SK-N-SH (cell line): ENCODE measurements around the gene CLPX. TPM values are rescaled to one million over a fixed set of nuclear protein-coding genes. Genes with fewer than 3 reads are reported as not detected.

Source experiments
- CTCF ChIA-PET: fragments of 300-600, 350-600 bp; formaldehyde crosslinking; extraction: SDS; loops from one replicate; lab custom pipeline; 2021; lab: Yijun Ruan, JAX
- POLR2A ChIA-PET: fragments of 350-600 bp; sonication (Branson Sonifier 250); formaldehyde crosslinking; extraction: SDS; loops from one replicate; lab custom pipeline; 2020; ENCODE audit warnings: antibody characterized with exemption, inconsistent platforms; lab: Yijun Ruan, JAX
- DNase-seq: peaks from one replicate; pipeline ENCODE4 v3.0.0; 2012
- H2AFZ ChIP-seq: fragments of 200-600 bp; sonication (generic); 2 replicates; pipeline ENCODE4 v1.8.1; 2016; ENCODE audit warnings: antibody characterized with exemption, mild to moderate bottlenecking, low read depth
- H3F3A ChIP-seq: fragments of 200-600 bp; sonication (generic); replicated peaks from 2 replicates; pipeline ENCODE3; 2016; ENCODE audit warnings: antibody characterized with exemption, mild to moderate bottlenecking; ENCODE audit not compliant: insufficient read depth
- H3K27ac ChIP-seq, 2 experiments: fragments of 200-500 bp in 1 of 2; fragments of 200-600 bp in 1 of 2; sonication (Bioruptor generic) in 1 of 2; sonication (generic), shearing (Covaris generic) in 1 of 2; 2 replicates each; pipeline versions ENCODE4 v1.5.1 to v1.6.1; 2014 to 2016; ENCODE audit warnings: low read depth in 2 of 2, inconsistent platforms in 1 of 2, low read length in 1 of 2, mild to moderate bottlenecking in 1 of 2, mixed read lengths in 1 of 2
- H3K27me3 ChIP-seq: fragments of 200-600 bp; sonication (generic), shearing (Covaris generic); 2 replicates; pipeline ENCODE4 v1.6.1; 2016; ENCODE audit warnings: mixed run types; ENCODE audit not compliant: insufficient read depth
- H3K36me3 ChIP-seq, 2 experiments: fragments of 200-500 bp in 1 of 2; fragments of 200-600 bp in 1 of 2; sonication (Bioruptor generic) in 1 of 2; sonication (generic) in 1 of 2; replicated peaks in 1 of 2; 2 replicates each; pipeline versions ENCODE3 to v1.5.1; 2014 to 2016; ENCODE audit warnings: low read length in 1 of 2, mild to moderate bottlenecking in 1 of 2; ENCODE audit not compliant: insufficient read depth in 2 of 2, control insufficient read depth in 1 of 2
- H3K4me1 ChIP-seq, 2 experiments: fragments of 200-500 bp in 1 of 2; fragments of 200-600 bp in 1 of 2; sonication (Bioruptor generic) in 1 of 2; sonication (generic), shearing (Covaris generic) in 1 of 2; 2 replicates each; pipeline versions ENCODE4 v1.5.1 to v1.6.1; 2014 to 2016; ENCODE audit warnings: low read depth in 1 of 2, low read length in 1 of 2, mixed run types in 1 of 2; ENCODE audit not compliant: insufficient read depth in 2 of 2, control insufficient read depth in 1 of 2
- H3K4me2 ChIP-seq: fragments of 200-600 bp; sonication (generic), shearing (Covaris generic); 2 replicates; pipeline ENCODE4 v1.6.1; 2017; ENCODE audit warnings: mixed run types
- H3K4me3 ChIP-seq, 2 experiments: fragments of 200-500 bp in 1 of 2; fragments of 200-600 bp in 1 of 2; sonication (Bioruptor generic) in 1 of 2; sonication (generic), shearing (Covaris generic) in 1 of 2; 2 replicates each; pipeline versions ENCODE4 v1.5.1 to v1.8.1; 2014 to 2016; ENCODE audit warnings: low read depth in 2 of 2, inconsistent platforms in 1 of 2, low read length in 1 of 2, mild to moderate bottlenecking in 1 of 2, mixed read lengths in 1 of 2, moderate library complexity in 1 of 2
- H3K79me2 ChIP-seq: fragments of 200-600 bp; sonication (generic); 2 replicates; pipeline ENCODE4 v1.8.1; 2017; ENCODE audit warnings: mild to moderate bottlenecking; ENCODE audit not compliant: insufficient read depth
- H3K9ac ChIP-seq: fragments of 200-600 bp; sonication (generic); 2 replicates; pipeline ENCODE4 v1.6.1; 2017; ENCODE audit warnings: mixed run types
- H3K9me2 ChIP-seq: fragments of 200-600 bp; sonication (generic); 2 replicates; pipeline ENCODE4 v1.6.1; 2017; ENCODE audit warnings: mixed run types
- H3K9me3 ChIP-seq: fragments of 200-600 bp; sonication (generic); 2 replicates; pipeline ENCODE4 v1.6.1; 2017; ENCODE audit warnings: mixed run types, mild to moderate bottlenecking, moderate library complexity
- H4K20me1 ChIP-seq: fragments of 200-600 bp; sonication (generic); 2 replicates; pipeline ENCODE4 v1.6.1; 2017; ENCODE audit warnings: mild to moderate bottlenecking, mixed run types; ENCODE audit not compliant: insufficient read depth
- CHD2 ChIP-seq: fragments of 150-350 bp; IDR thresholded peaks from 2 replicates; pipeline ENCODE4 v1.6.1; 2018; ENCODE audit warnings: low read length; ENCODE audit not compliant: partially characterized antibody
- ELF1 ChIP-seq: IDR thresholded peaks from 2 replicates; pipeline ENCODE4 v1.4.0; 2012
- EZH2phosphoT487 ChIP-seq: fragments of 200-600 bp; sonication (generic); IDR thresholded peaks from 2 replicates; pipeline ENCODE4 v1.6.1; 2017; ENCODE audit warnings: low read depth, mixed run types, mild to moderate bottlenecking, antibody characterized with exemption, moderate library complexity, borderline replicate concordance
- FOXJ3 ChIP-seq: sonication (generic); formaldehyde crosslinking; IDR thresholded peaks from 2 replicates; pipeline ENCODE4 v1.5.1; 2020; ENCODE audit warnings: mild to moderate bottlenecking, missing genetic modification reagents
- FOXM1 ChIP-seq: IDR thresholded peaks from 2 replicates; pipeline ENCODE4 v1.4.0; 2012; ENCODE audit warnings: low read depth, mild to moderate bottlenecking
- GABPA ChIP-seq: IDR thresholded peaks from 2 replicates; pipeline ENCODE4 v1.4.0; 2012; ENCODE audit warnings: low read depth, mild to moderate bottlenecking
- JUND ChIP-seq: IDR thresholded peaks from 2 replicates; pipeline ENCODE4 v1.4.0; 2012
- MAX ChIP-seq: IDR thresholded peaks from 2 replicates; pipeline ENCODE4 v1.4.0; 2012; ENCODE audit warnings: low read depth
- MEF2A ChIP-seq: IDR thresholded peaks from 2 replicates; pipeline ENCODE4 v1.4.0; 2012; ENCODE audit warnings: low read depth, borderline replicate concordance
- NFIC ChIP-seq: IDR thresholded peaks from 2 replicates; pipeline ENCODE4 v1.4.0; 2012; ENCODE audit warnings: borderline replicate concordance
- NRF1 ChIP-seq: IDR thresholded peaks from 2 replicates; pipeline ENCODE4 v1.6.1; 2012; ENCODE audit warnings: low read depth, mild to moderate bottlenecking, low read length
- PBX3 ChIP-seq: IDR thresholded peaks from 2 replicates; pipeline ENCODE4; 2012
- POLR2AphosphoS5 ChIP-seq: IDR thresholded peaks from 2 replicates; pipeline ENCODE4 v1.6.1; 2012; ENCODE audit warnings: low read depth, low read length
- REST ChIP-seq: IDR thresholded peaks from 2 replicates; pipeline ENCODE4 v1.6.1; 2012; ENCODE audit warnings: mild to moderate bottlenecking, low read depth, low read length, moderate library complexity
- RFX5 ChIP-seq: IDR thresholded peaks from 2 replicates; pipeline ENCODE4 v1.6.1; 2012; ENCODE audit warnings: mild to moderate bottlenecking, improper control_type of control experiment, low read length
- SMC3 ChIP-seq: IDR thresholded peaks from 2 replicates; pipeline ENCODE4 v1.6.1; 2012; ENCODE audit warnings: low read depth, low read length, improper control_type of control experiment
- TAF1 ChIP-seq: IDR thresholded peaks from 2 replicates; pipeline ENCODE4 v1.6.1; 2012; ENCODE audit warnings: low read depth, mild to moderate bottlenecking, low read length, moderate library complexity, borderline replicate concordance
- TEAD4 ChIP-seq: IDR thresholded peaks from 2 replicates; pipeline ENCODE4 v1.4.0; 2012; ENCODE audit warnings: mild to moderate bottlenecking, borderline replicate concordance; ENCODE audit not compliant: insufficient read depth
- USF1 ChIP-seq: IDR thresholded peaks from 2 replicates; pipeline ENCODE4 v1.4.0; 2012; ENCODE audit warnings: low read depth, borderline replicate concordance
- USF2 ChIP-seq: fragments of 150-350 bp; IDR thresholded peaks from 2 replicates; pipeline ENCODE4 v1.6.1; 2017; ENCODE audit warnings: antibody characterized with exemption, low read length, low read depth, borderline replicate concordance
- YY1 ChIP-seq: IDR thresholded peaks from 2 replicates; pipeline ENCODE4 v1.4.0; 2012; ENCODE audit warnings: low read depth, mild to moderate bottlenecking
- WGBS: methylation state at CpG from one replicate; pipeline ENCODE4 v1.1.6; 2017; ENCODE audit warnings: low lambda C conversion rate; 5-methylcytosine and 5-hydroxymethylcytosine counted together
- polyA plus RNA-seq, 3 experiments: library from polyadenylated mRNA; depleted of rRNA; stranded (reverse); fragments of >200 nt; gene quantifications; 2 replicates each; pipeline ENCODE4 v1.2.3, GENCODE V29; 2012

Gene CLPX
- polyA plus RNA-seq, 1 of the 3 experiments (the other 2 are of a cell fraction), result 12.9 TPM

GRCh38 chr15:65172531-65172930 is 12.6 kb downstream of the CLPX start:
- ChIA-PET CTCF (interaction anchor here (1.0 kb wide), 1 partner anchor 109 kb away, joined by 3 read pairs; no protein-coding TSS in a partner anchor), POLR2A (no interaction called here)
- H3K27ac ChIP-seq, result no peak overlapping the region
- no peaks in the 10 kb centered on the region for H4K20me1 ChIP-seq
- no peak for DNase-seq
- no peak overlapping the region for H3K9ac ChIP-seq
- no peaks in the 10 kb centered on the region for H3K4me1 ChIP-seq
- H3K4me3 ChIP-seq, result no peak overlapping the region
- H3F3A ChIP-seq, result no peaks in the 10 kb centered on the region
- H3K4me2 ChIP-seq, result no peak overlapping the region
- H3K27me3 ChIP-seq, result no peaks in the 10 kb centered on the region
- H3K9me2 ChIP-seq, result no peaks in the 10 kb centered on the region
- H3K36me3 ChIP-seq, result peaks cover 11 to 59% of the 10 kb centered on the region in 2 experiments
- H3K9me3 ChIP-seq, result no peaks in the 10 kb centered on the region
- TF ChIP-seq JUND (no peak), YY1 (no peak), TAF1 (no peak), EZH2phosphoT487 (no peak), ELF1 (no peak), FOXJ3 (CRISPR knock-in tag) (no peak), POLR2AphosphoS5 (no peak), RFX5 (no peak), SMC3 (no peak), NFIC (no peak), TEAD4 (no peak), PBX3 (no peak), MEF2A (no peak), USF2 (no peak)
- WGBS, result 96% methylated on average over 5 of the region's 5 CpGs
- peaks cover 68% of the 10 kb centered on the region for H3K79me2 ChIP-seq
- no peak overlapping the region for H2AFZ ChIP-seq

GRCh38 chr15:65171428-65171827 is 13.7 kb downstream of the CLPX start:
- 90% methylated on average over 5 of the region's 5 CpGs for WGBS
- Histone ChIP-seq H3K4me3 (no peak overlapping the region), H3K4me1 (no peaks in the 10 kb centered on the region), H4K20me1 (no peaks in the 10 kb centered on the region), H3K9me3 (no peaks in the 10 kb centered on the region), H3F3A (peaks cover 6% of the 10 kb centered on the region), H3K27me3 (no peaks in the 10 kb centered on the region), H3K79me2 (peaks cover 69% of the 10 kb centered on the region), H3K4me2 (no peak overlapping the region), H2AFZ (no peak overlapping the region), H3K36me3 (peaks cover 11 to 62% of the 10 kb centered on the region in 2 experiments), H3K9me2 (no peaks in the 10 kb centered on the region), H3K9ac (no peak overlapping the region), H3K27ac (no peak overlapping the region)
- TF ChIP-seq REST (no peak), EZH2phosphoT487 (no peak), SMC3 (no peak), MAX (no peak), NRF1 (no peak), NFIC (no peak), ELF1 (no peak), CHD2 (no peak), GABPA (no peak), PBX3 (no peak), USF1 (no peak), FOXM1 (no peak)
- no peak for DNase-seq
- POLR2A ChIA-PET, result no interaction called here
- CTCF ChIA-PET, result interaction anchor here (1.0 kb wide), 1 partner anchor 110 kb away, joined by 3 read pairs; no protein-coding TSS in a partner anchor
